ENCODE measurements around the gene PCSK7.

The PCSK7 gene

DNA sequence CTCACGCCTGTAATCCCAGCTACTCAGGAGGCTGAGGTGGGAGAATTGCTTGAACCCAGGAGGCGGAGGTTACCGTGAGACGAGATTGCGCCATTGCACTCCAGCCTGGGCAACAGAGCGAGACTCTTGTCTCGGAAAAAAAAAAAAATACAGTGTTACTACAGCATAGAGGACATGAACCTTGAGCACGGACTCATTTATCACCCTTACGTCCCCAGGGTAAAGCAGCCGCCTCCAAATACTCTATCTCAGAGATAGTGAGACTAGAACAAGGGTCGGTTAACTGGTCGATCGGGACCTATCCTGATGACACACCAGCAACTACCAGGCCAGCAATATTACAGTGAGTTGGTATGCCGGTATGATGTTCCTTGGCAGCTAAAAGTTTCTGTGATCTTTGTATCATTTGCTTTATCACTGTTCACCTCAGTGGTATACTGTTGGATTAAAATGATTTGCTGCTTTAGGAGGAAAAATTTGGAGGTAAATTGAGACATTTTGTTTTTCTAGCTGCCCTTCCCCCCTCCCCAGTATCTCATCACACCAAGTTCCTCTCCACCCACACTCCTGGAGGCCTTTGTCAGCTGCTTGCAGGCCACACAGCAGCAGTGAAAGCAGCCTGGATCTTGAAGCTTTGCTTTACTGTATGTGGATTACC lies 60.3 kb downstream of the PCSK7 start:
- Mint-ChIP-seq H3K9me3 (no peaks in the 10 kb centered on the region), H3K4me3 (no peak overlapping the region), H3K27me3 (no peaks in the 10 kb centered on the region), H3K36me3 (peaks cover 11% of the 10 kb centered on the region), H3K27ac (peak overlapping the region; percentile 47), H3K4me1 (no peaks in the 10 kb centered on the region)
- ATAC-seq (ENCODE audit: low read depth) (no peak), DNase-seq (ENCODE audit: low spot score in 2 of 2) (no peak)

GRCh38 chr11:117171007-117171403 lies 60.9 kb downstream of the PCSK7 start:
- H3K4me3 Mint-ChIP-seq, result no peak overlapping the region
- peaks cover 11% of the 10 kb centered on the region for H3K36me3 Mint-ChIP-seq
- H3K4me1 Mint-ChIP-seq, result no peaks in the 10 kb centered on the region
- no peak overlapping the region for H3K27ac Mint-ChIP-seq
- no peaks in the 10 kb centered on the region for H3K9me3 Mint-ChIP-seq
- DNase-seq (ENCODE audit: low spot score in 2 of 2) (no peak), ATAC-seq (ENCODE audit: low read depth) (no peak)
- H3K27me3 Mint-ChIP-seq, result no peaks in the 10 kb centered on the region

DNA sequence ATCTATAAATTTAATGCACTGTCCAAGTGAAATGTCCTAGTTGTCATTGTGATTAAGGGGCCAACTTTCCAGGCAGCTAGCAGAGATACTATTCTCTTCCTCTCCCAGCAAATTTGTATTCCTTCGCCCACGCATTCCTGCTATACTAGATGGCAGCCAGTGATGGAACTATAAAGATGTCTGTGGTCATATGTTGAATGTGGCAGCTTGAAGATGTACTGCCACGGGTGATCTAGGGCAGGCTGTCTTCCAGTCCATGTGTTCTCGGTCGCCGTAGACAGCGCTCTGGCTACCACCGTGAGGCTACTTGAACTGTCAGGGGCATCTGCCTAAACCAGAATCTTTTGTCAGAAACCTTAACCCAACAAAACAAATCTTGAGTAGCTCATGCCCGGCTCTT lies 61.7 kb downstream of the PCSK7 start:
- Mint-ChIP-seq H3K9me3 (no peaks in the 10 kb centered on the region), H3K27me3 (no peaks in the 10 kb centered on the region), H3K4me3 (no peak overlapping the region), H3K36me3 (peaks cover 15% of the 10 kb centered on the region), H3K27ac (peak overlapping the region; percentile 31), H3K4me1 (no peaks in the 10 kb centered on the region)
- ATAC-seq (ENCODE audit: low read depth) (no peak), DNase-seq (ENCODE audit: low spot score in 2 of 2) (no peak)

GRCh38 chr11:117169736-117170135 lies 62.1 kb downstream of the PCSK7 start:
- Mint-ChIP-seq H3K27ac (no peak overlapping the region), H3K4me1 (no peaks in the 10 kb centered on the region), H3K9me3 (no peaks in the 10 kb centered on the region), H3K27me3 (no peaks in the 10 kb centered on the region), H3K4me3 (no peak overlapping the region), H3K36me3 (peaks cover 16% of the 10 kb centered on the region)
- no peak for ATAC-seq (ENCODE audit: low read depth)
- DNase-seq (ENCODE audit: low spot score in 2 of 2), result no peak

DNA sequence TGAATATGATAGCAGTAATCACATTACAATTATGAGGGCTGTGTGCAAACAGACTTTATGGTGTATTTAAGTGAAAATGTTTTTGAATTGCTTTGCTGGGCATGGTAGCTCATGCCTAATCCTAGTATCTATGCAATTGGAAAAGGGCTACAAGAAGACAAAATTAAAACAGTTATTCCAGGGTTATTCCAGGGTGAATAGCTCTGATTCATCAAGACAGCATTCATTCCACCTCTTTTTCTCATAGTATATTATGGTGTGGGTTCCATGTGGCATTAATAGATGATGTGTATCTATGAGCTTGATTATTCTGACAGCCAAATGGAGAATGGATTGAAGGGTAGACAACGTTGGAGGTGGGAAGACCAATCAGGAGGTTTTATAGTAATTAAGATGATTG lies 65.4 kb downstream of the PCSK7 start:
- DNase-seq (ENCODE audit: low spot score in 2 of 2), result no peak
- H3K27me3 Mint-ChIP-seq, result no peaks in the 10 kb centered on the region
- H3K36me3 Mint-ChIP-seq, result peaks cover 18% of the 10 kb centered on the region
- no peaks in the 10 kb centered on the region for H3K4me1 Mint-ChIP-seq
- no peaks in the 10 kb centered on the region for H3K9me3 Mint-ChIP-seq
- no peak overlapping the region for H3K27ac Mint-ChIP-seq
- H3K4me3 Mint-ChIP-seq, result no peak overlapping the region
- ATAC-seq (ENCODE audit: low read depth), result no peak

- no peaks in the 10 kb centered on the region for H3K27me3 Mint-ChIP-seq
- no peak overlapping the region for H3K4me3 Mint-ChIP-seq
- H3K9me3 Mint-ChIP-seq, result no peaks in the 10 kb centered on the region
Measured at GRCh38 chr11:117160826-117161225, 71.0 kb downstream of the PCSK7 start.

GRCh38 chr11:117159892-117160291 lies 72.0 kb downstream of the PCSK7 start:
- H3K36me3 Mint-ChIP-seq, result peaks cover 12% of the 10 kb centered on the region
- H3K27ac Mint-ChIP-seq, result peak overlapping the region; percentile 65

More at GRCh38 chr11:117160826-117161225, 71.0 kb downstream of the PCSK7 start:
- peaks cover 15% of the 10 kb centered on the region for H3K36me3 Mint-ChIP-seq
- no peak overlapping the region for H3K27ac Mint-ChIP-seq
- no peak for ATAC-seq (ENCODE audit: low read depth)
- H3K4me1 Mint-ChIP-seq, result peaks cover 11% of the 10 kb centered on the region
- no peak for DNase-seq (ENCODE audit: low spot score in 2 of 2)

DNA sequence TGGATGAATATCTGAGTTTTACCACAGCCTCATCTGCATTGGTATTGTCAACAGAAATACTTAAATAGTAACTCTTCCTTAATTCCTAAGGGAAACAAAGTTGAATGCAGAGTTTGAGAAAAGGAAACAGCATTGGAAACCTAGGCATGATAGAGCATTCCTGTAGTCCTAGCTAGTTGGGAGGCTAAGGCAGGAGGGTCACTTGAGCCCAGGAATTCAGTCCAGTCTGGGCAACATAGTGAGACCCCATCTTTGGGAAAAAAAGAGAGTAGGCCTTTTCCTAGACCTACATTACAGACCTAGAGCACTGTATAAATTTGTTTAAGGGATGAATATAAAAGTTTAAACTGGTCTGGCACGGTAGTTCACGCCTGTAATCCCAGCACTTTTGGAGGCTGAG lies 74.4 kb downstream of the PCSK7 start:
- ATAC-seq (ENCODE audit: low read depth) (no peak), DNase-seq (ENCODE audit: low spot score in 2 of 2) (no peak)
- H3K36me3 Mint-ChIP-seq, result peaks cover 13% of the 10 kb centered on the region
- H3K4me1 Mint-ChIP-seq, result peaks cover 18% of the 10 kb centered on the region
- no peaks in the 10 kb centered on the region for H3K27me3 Mint-ChIP-seq
- H3K4me3 Mint-ChIP-seq, result no peak overlapping the region
- H3K27ac Mint-ChIP-seq, result peak overlapping the region; percentile 83
- H3K9me3 Mint-ChIP-seq, result no peaks in the 10 kb centered on the region

More at GRCh38 chr11:117159892-117160291, 72.0 kb downstream of the PCSK7 start:
- Mint-ChIP-seq H3K27me3 (no peaks in the 10 kb centered on the region), H3K4me3 (no peak overlapping the region), H3K4me1 (peaks cover 18% of the 10 kb centered on the region), H3K9me3 (no peaks in the 10 kb centered on the region)
- ATAC-seq (ENCODE audit: low read depth), result no peak
- DNase-seq (ENCODE audit: low spot score in 2 of 2), result no peak

DNA sequence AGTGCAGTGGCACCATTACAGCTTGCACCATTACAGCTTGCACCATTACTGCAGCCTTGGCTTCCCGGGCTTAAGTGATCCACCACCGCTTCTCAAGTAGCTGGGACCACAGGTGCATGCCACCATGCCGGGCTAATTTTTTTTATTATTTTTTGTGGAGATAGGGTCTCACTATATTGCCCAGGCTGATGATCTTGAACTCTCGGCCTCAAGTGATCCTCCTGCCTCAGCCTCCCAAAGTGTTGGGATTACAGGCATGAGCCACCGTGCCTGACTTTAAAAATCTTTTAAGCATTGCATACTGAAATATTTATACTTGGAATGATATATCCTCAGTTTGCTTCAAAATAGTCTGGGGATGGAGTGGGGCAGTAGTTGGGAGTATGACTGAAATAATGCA lies 77.4 kb downstream of the PCSK7 start:
- H3K9me3 Mint-ChIP-seq, result no peaks in the 10 kb centered on the region
- DNase-seq (ENCODE audit: low spot score in 2 of 2), result no peak
- H3K36me3 Mint-ChIP-seq, result peaks cover 14% of the 10 kb centered on the region
- no peak overlapping the region for H3K27ac Mint-ChIP-seq
- no peaks in the 10 kb centered on the region for H3K27me3 Mint-ChIP-seq
- no peak for ATAC-seq (ENCODE audit: low read depth)
- H3K4me3 Mint-ChIP-seq, result no peak overlapping the region
- peaks cover 18% of the 10 kb centered on the region for H3K4me1 Mint-ChIP-seq

Measured in memory B cell (primary cell).